H1 (cell line): Measurements from ENCODE around the gene CAMKK1. TPM values are rescaled to one million over a fixed set of nuclear protein-coding genes. Genes with fewer than 3 reads are reported as not detected.

Source experiments
- BACH1 ChIP-seq: IDR thresholded peaks from 2 replicates; pipeline ENCODE4 v1.6.1; 2012; ENCODE audit warnings: low read length, improper control_type of control experiment
- CHD1 ChIP-seq: IDR thresholded peaks from 2 replicates; pipeline ENCODE4 v1.6.1; 2012; ENCODE audit warnings: low read depth, low read length, improper control_type of control experiment
- FOSL1 ChIP-seq: IDR thresholded peaks from 2 replicates; pipeline ENCODE4 v1.6.1; 2011; ENCODE audit warnings: mild to moderate bottlenecking, low read depth, low read length, moderate library complexity; ENCODE audit not compliant: insufficient read depth
- GABPA ChIP-seq: IDR thresholded peaks from 2 replicates; pipeline ENCODE4 v1.6.1; 2011; ENCODE audit warnings: mild to moderate bottlenecking, low read length, moderate library complexity, borderline replicate concordance; ENCODE audit not compliant: insufficient read depth
- GTF2F1 ChIP-seq: IDR thresholded peaks from 2 replicates; pipeline ENCODE4 v1.6.1; 2012; ENCODE audit warnings: low read depth, low read length, improper control_type of control experiment, borderline replicate concordance
- POLR2AphosphoS5 ChIP-seq: IDR thresholded peaks from 2 replicates; pipeline ENCODE4 v1.6.1; 2011; ENCODE audit warnings: low read depth, low read length
- SP1 ChIP-seq: IDR thresholded peaks from 2 replicates; pipeline ENCODE4 v1.6.1; 2011; ENCODE audit warnings: low read depth, low read length
- SUZ12 ChIP-seq: fragments of 200-600 bp; sonication (generic); IDR thresholded peaks from 2 replicates; pipeline ENCODE4 v1.6.1; 2012; ENCODE audit warnings: mild to moderate bottlenecking, inconsistent platforms, low read length, moderate library complexity, mixed read lengths
- TAF7 ChIP-seq: optimal IDR thresholded peaks from 2 replicates; pipeline ENCODE3; 2011; ENCODE audit warnings: low read depth, mild to moderate bottlenecking, inconsistent platforms, low read length, moderate library complexity, borderline replicate concordance
- TBP ChIP-seq: IDR thresholded peaks from 2 replicates; pipeline ENCODE4 v1.6.1; 2011; ENCODE audit warnings: low read depth, low read length, improper control_type of control experiment
- TCF12 ChIP-seq: IDR thresholded peaks from 2 replicates; pipeline ENCODE4 v1.6.1; 2011; ENCODE audit warnings: low read depth, mild to moderate bottlenecking, low read length
- polyA plus RNA-seq, 7 experiments: library from polyadenylated mRNA; depleted of rRNA in 3 of 7; stranded (reverse) in 5 of 7; unstranded in 2 of 7; fragments of >200 nt in 5 of 7; fragments of 200-250 nt in 2 of 7; gene quantifications; 1 replicate in 5 of 7; 2 replicates in 1 of 7; 4 replicates in 1 of 7; pipeline versions ENCODE4 v1.2.1 to v1.2.3, GENCODE V29; 2011 to 2013; ENCODE audit warnings: missing spikeins in 2 of 7, mixed read lengths in 2 of 7
- total RNA-seq: library from RNA; stranded (reverse); fragmentation: NEBNext Ultra II Directional; extraction: Animal tissue kit (Norgen Biotek cat#: 25700); gene quantifications from 2 replicates; pipeline ENCODE4 v1.2.1, GENCODE V29; 2021
- TF ChIP-seq, protein P1 (sequence below): fragments of 300-600 bp; sonication (generic); IDR thresholded peaks from 2 replicates; pipeline ENCODE4 v1.7.1; 2012; ENCODE audit warnings: low read length, moderate library complexity, mild to moderate bottlenecking, inconsistent platforms; ENCODE audit not compliant: insufficient replicate concordance

Gene CAMKK1
- total and polyA plus RNA-seq, 2 of the 8 experiments (the other 6 are each of a cell fraction or from before 2014, with no cell fraction given): 7.1 to 7.6 TPM

DNA sequence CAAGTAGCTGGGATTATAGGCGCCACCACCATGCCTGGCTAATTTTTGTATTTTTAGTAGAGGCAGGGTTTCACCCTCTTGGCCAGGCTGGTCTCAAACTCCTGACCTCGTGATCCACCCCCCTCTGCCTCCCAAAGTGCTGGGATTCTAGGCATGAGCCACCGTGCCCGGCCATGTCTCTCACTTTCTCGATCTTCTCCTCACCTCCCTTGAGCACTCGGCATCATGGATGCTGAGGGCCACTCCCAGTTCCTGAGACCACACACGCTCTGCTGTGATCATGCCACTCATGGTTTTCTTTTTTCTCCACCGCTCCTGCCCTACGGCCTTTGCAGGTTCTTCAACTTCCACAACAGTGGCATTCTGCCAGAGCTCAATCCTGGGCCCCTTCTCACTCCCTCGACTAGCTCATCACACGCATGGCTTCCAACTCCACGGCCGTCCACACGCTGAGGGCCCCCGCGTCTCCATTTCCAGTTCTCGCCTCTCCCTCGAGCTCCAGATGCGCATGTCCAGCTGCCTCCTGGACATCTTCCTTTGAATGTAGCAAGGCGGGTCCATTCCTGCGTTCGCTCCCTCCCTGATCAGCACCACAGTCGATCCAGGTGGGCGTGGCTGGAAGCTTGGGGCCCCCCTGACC is 41.3 kb downstream of the CAMKK1 start (continued):
- TF ChIP-seq, protein P1, sequence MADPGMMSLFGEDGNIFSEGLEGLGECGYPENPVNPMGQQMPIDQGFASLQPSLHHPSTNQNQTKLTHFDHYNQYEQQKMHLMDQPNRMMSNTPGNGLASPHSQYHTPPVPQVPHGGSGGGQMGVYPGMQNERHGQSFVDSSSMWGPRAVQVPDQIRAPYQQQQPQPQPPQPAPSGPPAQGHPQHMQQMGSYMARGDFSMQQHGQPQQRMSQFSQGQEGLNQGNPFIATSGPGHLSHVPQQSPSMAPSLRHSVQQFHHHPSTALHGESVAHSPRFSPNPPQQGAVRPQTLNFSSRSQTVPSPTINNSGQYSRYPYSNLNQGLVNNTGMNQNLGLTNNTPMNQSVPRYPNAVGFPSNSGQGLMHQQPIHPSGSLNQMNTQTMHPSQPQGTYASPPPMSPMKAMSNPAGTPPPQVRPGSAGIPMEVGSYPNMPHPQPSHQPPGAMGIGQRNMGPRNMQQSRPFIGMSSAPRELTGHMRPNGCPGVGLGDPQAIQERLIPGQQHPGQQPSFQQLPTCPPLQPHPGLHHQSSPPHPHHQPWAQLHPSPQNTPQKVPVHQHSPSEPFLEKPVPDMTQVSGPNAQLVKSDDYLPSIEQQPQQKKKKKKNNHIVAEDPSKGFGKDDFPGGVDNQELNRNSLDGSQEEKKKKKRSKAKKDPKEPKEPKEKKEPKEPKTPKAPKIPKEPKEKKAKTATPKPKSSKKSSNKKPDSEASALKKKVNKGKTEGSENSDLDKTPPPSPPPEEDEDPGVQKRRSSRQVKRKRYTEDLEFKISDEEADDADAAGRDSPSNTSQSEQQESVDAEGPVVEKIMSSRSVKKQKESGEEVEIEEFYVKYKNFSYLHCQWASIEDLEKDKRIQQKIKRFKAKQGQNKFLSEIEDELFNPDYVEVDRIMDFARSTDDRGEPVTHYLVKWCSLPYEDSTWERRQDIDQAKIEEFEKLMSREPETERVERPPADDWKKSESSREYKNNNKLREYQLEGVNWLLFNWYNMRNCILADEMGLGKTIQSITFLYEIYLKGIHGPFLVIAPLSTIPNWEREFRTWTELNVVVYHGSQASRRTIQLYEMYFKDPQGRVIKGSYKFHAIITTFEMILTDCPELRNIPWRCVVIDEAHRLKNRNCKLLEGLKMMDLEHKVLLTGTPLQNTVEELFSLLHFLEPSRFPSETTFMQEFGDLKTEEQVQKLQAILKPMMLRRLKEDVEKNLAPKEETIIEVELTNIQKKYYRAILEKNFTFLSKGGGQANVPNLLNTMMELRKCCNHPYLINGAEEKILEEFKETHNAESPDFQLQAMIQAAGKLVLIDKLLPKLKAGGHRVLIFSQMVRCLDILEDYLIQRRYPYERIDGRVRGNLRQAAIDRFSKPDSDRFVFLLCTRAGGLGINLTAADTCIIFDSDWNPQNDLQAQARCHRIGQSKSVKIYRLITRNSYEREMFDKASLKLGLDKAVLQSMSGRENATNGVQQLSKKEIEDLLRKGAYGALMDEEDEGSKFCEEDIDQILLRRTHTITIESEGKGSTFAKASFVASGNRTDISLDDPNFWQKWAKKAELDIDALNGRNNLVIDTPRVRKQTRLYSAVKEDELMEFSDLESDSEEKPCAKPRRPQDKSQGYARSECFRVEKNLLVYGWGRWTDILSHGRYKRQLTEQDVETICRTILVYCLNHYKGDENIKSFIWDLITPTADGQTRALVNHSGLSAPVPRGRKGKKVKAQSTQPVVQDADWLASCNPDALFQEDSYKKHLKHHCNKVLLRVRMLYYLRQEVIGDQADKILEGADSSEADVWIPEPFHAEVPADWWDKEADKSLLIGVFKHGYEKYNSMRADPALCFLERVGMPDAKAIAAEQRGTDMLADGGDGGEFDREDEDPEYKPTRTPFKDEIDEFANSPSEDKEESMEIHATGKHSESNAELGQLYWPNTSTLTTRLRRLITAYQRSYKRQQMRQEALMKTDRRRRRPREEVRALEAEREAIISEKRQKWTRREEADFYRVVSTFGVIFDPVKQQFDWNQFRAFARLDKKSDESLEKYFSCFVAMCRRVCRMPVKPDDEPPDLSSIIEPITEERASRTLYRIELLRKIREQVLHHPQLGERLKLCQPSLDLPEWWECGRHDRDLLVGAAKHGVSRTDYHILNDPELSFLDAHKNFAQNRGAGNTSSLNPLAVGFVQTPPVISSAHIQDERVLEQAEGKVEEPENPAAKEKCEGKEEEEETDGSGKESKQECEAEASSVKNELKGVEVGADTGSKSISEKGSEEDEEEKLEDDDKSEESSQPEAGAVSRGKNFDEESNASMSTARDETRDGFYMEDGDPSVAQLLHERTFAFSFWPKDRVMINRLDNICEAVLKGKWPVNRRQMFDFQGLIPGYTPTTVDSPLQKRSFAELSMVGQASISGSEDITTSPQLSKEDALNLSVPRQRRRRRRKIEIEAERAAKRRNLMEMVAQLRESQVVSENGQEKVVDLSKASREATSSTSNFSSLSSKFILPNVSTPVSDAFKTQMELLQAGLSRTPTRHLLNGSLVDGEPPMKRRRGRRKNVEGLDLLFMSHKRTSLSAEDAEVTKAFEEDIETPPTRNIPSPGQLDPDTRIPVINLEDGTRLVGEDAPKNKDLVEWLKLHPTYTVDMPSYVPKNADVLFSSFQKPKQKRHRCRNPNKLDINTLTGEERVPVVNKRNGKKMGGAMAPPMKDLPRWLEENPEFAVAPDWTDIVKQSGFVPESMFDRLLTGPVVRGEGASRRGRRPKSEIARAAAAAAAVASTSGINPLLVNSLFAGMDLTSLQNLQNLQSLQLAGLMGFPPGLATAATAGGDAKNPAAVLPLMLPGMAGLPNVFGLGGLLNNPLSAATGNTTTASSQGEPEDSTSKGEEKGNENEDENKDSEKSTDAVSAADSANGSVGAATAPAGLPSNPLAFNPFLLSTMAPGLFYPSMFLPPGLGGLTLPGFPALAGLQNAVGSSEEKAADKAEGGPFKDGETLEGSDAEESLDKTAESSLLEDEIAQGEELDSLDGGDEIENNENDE: no peak
- TF ChIP-seq FOSL1: no peak
- TF ChIP-seq TBP: no peak
- TF ChIP-seq TAF7: no peak
- no peak for TF ChIP-seq SUZ12
- no peak for TF ChIP-seq SP1
- no peak for TF ChIP-seq BACH1
- no peak for TF ChIP-seq GTF2F1
- no peak for TF ChIP-seq POLR2AphosphoS5
- no peak for TF ChIP-seq GABPA
- TF ChIP-seq CHD1: no peak
- no peak for TF ChIP-seq TCF12
